GM23248 (cell line): ENCODE data around the gene CA11. TPM values are rescaled to one million over a fixed set of nuclear protein-coding genes. Genes with fewer than 3 reads are reported as not detected.

Experiments
- DNase-seq: peaks from one replicate; pipeline ENCODE4 v3.0.0-alpha.2; 2015
- H2AFZ ChIP-seq: fragments of 200-600 bp; sonication (generic); 2 replicates; pipeline ENCODE4 v1.6.1; 2016; ENCODE audit warnings: antibody characterized with exemption
- H3F3A ChIP-seq: fragments of 200-600 bp; sonication (generic); 2 replicates; pipeline ENCODE4 v1.6.1; 2016; ENCODE audit warnings: mild to moderate bottlenecking, antibody characterized with exemption, mixed run types; ENCODE audit not compliant: insufficient read depth
- H3K27ac ChIP-seq: fragments of 200-600 bp; sonication (generic); 2 replicates; pipeline ENCODE4 v1.5.1; 2016; ENCODE audit warnings: mild to moderate bottlenecking
- H3K27me3 ChIP-seq: fragments of 200-600 bp; sonication (generic); replicated peaks from 2 replicates; pipeline ENCODE4 v1.6.1; 2016; ENCODE audit warnings: mild to moderate bottlenecking; ENCODE audit not compliant: insufficient read depth
- H3K36me3 ChIP-seq: fragments of 200-600 bp; sonication (generic); 2 replicates; pipeline ENCODE4 v1.6.1; 2016; ENCODE audit warnings: low read depth, mild to moderate bottlenecking
- H3K4me1 ChIP-seq: fragments of 200-600 bp; sonication (generic); 2 replicates; pipeline ENCODE4 v1.6.1; 2016; ENCODE audit warnings: mild to moderate bottlenecking; ENCODE audit not compliant: insufficient read depth
- H3K4me2 ChIP-seq: fragments of 200-600 bp; sonication (generic); one replicate; pipeline ENCODE4 v1.6.1; 2016; ENCODE audit warnings: mild to moderate bottlenecking; ENCODE audit not compliant: unreplicated experiment
- H3K4me3 ChIP-seq: fragments of 200-600 bp; sonication (generic); 2 replicates; pipeline ENCODE4 v1.5.1; 2016; ENCODE audit warnings: mild to moderate bottlenecking
- H3K79me2 ChIP-seq: fragments of 200-600 bp; sonication (generic); 2 replicates; pipeline ENCODE4 v1.6.1; 2016; ENCODE audit warnings: mild to moderate bottlenecking; ENCODE audit not compliant: insufficient read depth
- H3K9ac ChIP-seq: fragments of 200-600 bp; sonication (generic); 2 replicates; pipeline ENCODE4 v1.6.1; 2016; ENCODE audit warnings: mild to moderate bottlenecking
- H3K9me2 ChIP-seq: fragments of 200-600 bp; sonication (generic); 2 replicates; pipeline ENCODE4 v1.6.1; 2016; ENCODE audit warnings: mixed run types, mild to moderate bottlenecking, moderate library complexity; ENCODE audit not compliant: insufficient read depth
- H3K9me3 ChIP-seq: fragments of 200-600 bp; sonication (generic); one replicate; pipeline ENCODE4 v1.6.1; 2017; ENCODE audit warnings: low read depth
- H4K20me1 ChIP-seq: fragments of 200-600 bp; sonication (generic); 2 replicates; pipeline ENCODE4 v1.6.0; 2016; ENCODE audit not compliant: insufficient read depth
- EZH2 ChIP-seq: fragments of 200-600 bp; sonication (generic); IDR thresholded peaks from 2 replicates; pipeline ENCODE4 v1.6.1; 2018; ENCODE audit warnings: antibody characterized with exemption, mild to moderate bottlenecking; ENCODE audit not compliant: insufficient read depth, poor library complexity, severe bottlenecking
- EZH2phosphoT487 ChIP-seq: fragments of 200-600 bp; sonication (generic); IDR thresholded peaks from 2 replicates; pipeline ENCODE4 v1.6.1; 2018; ENCODE audit warnings: antibody characterized with exemption, moderate library complexity, mild to moderate bottlenecking, low read depth; ENCODE audit not compliant: insufficient read depth
- WGBS, 2 experiments: methylation state at CpG; one replicate each; pipeline ENCODE4 v1.1.6; 2015 to 2017; ENCODE audit warnings: low lambda C conversion rate in 2 of 2, low coverage in 1 of 2; ENCODE audit errors: missing lambda C conversion rate in 2 of 2; 5-methylcytosine and 5-hydroxymethylcytosine counted together
- in situ Hi-C: fragments of 300-500 bp; cut with MboI; formaldehyde crosslinking; loops from 2 replicates; pipeline ENCODE4 v1.15.0; 2020
- polyA plus RNA-seq: library from polyadenylated mRNA; unstranded; fragments of >200 nt; fragmentation: Nextera tagmentation; extraction: Ambion mirVana; gene quantifications from 2 replicates; pipeline ENCODE4 v1.2.1, GENCODE V29; 2016
- total RNA-seq: library from RNA; depleted of rRNA; stranded (reverse); fragments of >200 nt; shearing (Covaris generic); gene quantifications from 2 replicates; pipeline ENCODE4 v1.2.3, GENCODE V29; 2014

Gene CA11
- total and polyA plus RNA-seq, 2 experiments from 2014 or later: 1.1 to 2.7 TPM

DNA sequence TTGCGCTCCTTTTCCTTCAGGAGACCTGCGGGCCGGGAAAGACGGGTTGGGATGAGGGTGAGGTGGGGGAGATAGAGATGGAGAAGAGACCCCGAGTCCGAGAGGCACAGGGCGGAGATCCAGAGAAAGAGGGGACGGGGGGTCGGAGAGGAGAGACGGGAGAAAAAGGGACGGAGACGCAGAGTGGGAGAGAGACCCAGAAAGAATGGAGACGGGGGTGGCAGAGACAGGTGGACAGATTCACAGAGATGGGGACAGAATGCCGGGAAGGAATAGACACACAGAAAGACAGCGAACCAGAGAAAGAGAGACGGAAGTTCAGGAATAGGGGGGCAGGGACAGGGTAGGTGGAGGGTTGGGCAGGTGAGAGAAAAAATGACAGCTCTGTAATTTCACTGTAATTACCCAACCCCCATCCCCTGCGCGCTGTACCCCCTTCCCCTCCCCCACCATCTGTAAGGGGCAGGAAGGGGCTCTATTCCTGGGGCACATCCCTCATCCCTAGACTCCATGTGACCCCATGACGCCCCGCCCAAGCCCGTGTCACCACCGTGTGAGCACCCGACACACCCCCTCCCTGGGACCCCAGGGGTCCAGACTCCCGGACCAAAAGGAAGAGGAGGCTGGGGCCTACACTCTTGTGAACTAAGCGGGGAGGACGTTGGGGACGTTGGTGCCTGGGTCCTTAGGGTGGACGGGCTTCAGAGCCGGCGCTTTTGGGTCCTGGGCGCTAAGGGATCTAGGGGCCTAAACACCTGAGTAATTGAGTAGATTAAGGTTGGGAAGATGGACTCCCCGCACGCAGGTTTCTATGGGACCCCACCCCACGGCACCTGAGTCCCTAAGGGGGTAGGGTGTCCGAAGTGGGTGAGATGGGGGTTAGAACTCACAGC lies 9.8 kb downstream of the CA11 start:
- H3K4me3 ChIP-seq: peak overlapping the region; percentile 71
- H3K36me3 ChIP-seq: no peaks in the 10 kb centered on the region
- peaks cover 24% of the 10 kb centered on the region for H3F3A ChIP-seq
- H3K4me1 ChIP-seq: peaks cover 38% of the 10 kb centered on the region
- H3K27me3 ChIP-seq: no peaks in the 10 kb centered on the region
- H3K9ac ChIP-seq: peak overlapping the region; percentile 92
- DNase-seq: peak; percentile 29
- no peaks in the 10 kb centered on the region for H3K9me2 ChIP-seq
- WGBS, 2 experiments: 5 to 6% methylated on average over 32 to 35 of the region's 35 CpGs
- no peaks in the 10 kb centered on the region for H3K79me2 ChIP-seq
- peak overlapping the region; percentile 80 for H2AFZ ChIP-seq
- H3K27ac ChIP-seq: peak overlapping the region; percentile 87
- no peaks in the 10 kb centered on the region for H3K9me3 ChIP-seq
- in situ Hi-C loops: no loop called here
- peak overlapping the region; percentile 86 for H3K4me2 ChIP-seq
- H4K20me1 ChIP-seq: no peaks in the 10 kb centered on the region
- TF ChIP-seq EZH2phosphoT487 (no peak), EZH2 (no peak)

DNA sequence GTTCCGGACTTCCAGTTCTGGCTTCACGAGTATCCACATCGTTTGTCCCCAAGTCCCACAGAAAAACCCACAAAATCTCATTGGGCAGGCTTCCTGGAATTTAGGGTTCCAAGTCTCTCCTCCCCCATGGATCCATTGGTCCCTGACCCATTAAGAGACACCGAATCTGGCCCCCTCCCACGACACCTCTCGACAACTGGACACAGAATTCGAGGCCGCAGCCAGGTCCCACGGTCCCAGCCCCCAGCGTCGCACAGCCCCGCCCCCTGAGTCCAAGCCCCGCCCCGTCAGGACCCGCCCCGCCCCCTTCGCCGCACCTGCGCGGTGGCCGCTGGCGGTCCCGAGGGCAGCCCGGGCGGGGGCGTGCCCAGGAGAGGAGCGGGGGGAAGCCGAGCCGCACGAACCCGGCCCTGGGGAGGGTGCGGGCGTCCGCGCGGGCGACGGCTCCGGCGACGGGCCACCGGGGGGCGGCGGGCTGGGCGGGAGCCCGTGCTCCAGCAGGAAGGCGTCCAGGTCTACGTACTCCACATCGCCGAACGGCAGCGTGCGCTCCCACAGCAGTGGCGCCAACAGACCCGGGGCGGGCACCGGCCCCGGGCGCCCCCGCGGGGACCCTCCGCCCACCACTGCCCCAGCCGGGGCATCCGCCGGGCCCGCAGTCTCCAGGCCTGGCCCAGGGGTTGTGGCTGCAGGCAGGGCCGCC lies 10.6 kb downstream of the CA11 start:
- Histone ChIP-seq H3K9me3 (no peaks in the 10 kb centered on the region), H3K4me2 (peak overlapping the region; percentile 86), H3K27me3 (no peaks in the 10 kb centered on the region), H4K20me1 (no peaks in the 10 kb centered on the region), H3K27ac (peak overlapping the region; percentile 66), H3K79me2 (no peaks in the 10 kb centered on the region), H2AFZ (peak overlapping the region; percentile 74), H3K36me3 (no peaks in the 10 kb centered on the region), H3K9ac (peak overlapping the region; percentile 92), H3K9me2 (no peaks in the 10 kb centered on the region), H3K4me3 (peak overlapping the region; percentile 71), H3F3A (peaks cover 24% of the 10 kb centered on the region), H3K4me1 (peaks cover 38% of the 10 kb centered on the region)
- WGBS, 2 experiments: 2% methylated on average over 13 to 42 of the region's 67 CpGs
- DNase-seq: peak; percentile 75
- in situ Hi-C loops: no loop called here
- TF ChIP-seq EZH2 (no peak), EZH2phosphoT487 (no peak)

DNA sequence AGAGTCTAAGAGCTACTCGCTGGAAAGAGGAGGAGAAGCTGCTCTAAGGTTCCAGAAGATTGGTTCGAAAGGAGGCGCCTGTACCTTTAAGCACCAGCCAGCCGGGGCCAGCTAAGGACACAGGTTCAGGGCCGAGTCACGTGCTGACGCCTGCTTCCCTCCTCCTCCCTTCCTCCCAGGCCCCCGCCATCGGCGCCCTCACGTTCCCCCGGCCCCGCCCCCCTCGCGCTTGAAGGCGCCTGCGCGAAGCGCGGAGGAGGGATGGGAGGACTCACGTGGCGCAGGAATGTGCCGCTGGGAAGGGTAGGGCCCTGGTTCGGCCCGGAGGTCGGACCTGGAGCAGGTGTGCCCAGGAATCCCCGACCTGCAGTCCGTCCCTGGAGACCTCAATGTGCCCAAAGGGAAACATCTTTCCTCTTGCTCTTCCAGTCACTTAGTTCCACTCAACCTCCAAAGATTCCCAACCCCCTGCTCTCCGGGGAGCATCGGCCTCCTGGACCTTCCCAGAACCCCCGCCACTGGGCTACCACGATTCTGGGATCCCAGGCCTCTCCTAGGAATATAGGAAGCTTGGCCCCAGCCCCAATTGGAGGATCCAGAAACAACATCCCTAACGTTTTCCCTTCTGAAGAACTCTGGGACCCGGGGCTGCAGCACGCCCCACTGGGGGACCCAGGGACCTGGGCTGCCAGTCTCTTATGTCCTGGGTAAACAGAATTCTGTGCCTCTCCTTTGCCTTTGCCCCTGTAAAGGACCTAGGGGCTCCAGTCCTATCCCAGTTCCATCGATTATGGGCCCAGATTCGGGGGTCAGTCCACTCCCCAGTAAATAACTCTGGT lies 11.3 kb downstream of the CA11 start:
- H3K9me2 ChIP-seq: no peaks in the 10 kb centered on the region
- no peaks in the 10 kb centered on the region for H3K36me3 ChIP-seq
- peaks cover 38% of the 10 kb centered on the region for H3K4me1 ChIP-seq
- DNase-seq: peak; percentile 99
- H3K79me2 ChIP-seq: no peaks in the 10 kb centered on the region
- TF ChIP-seq EZH2 (no peak), EZH2phosphoT487 (no peak)
- H3K27ac ChIP-seq: peak overlapping the region; percentile 66
- H3K9me3 ChIP-seq: no peaks in the 10 kb centered on the region
- no peaks in the 10 kb centered on the region for H4K20me1 ChIP-seq
- 2% methylated on average over 25 to 34 of the region's 37 CpGs for WGBS, 2 experiments
- no peaks in the 10 kb centered on the region for H3K27me3 ChIP-seq
- peaks cover 24% of the 10 kb centered on the region for H3F3A ChIP-seq
- peak overlapping the region; percentile 92 for H3K9ac ChIP-seq
- in situ Hi-C loops: no loop called here
- peak overlapping the region; percentile 74 for H2AFZ ChIP-seq
- peak overlapping the region; percentile 90 for H3K4me2 ChIP-seq
- H3K4me3 ChIP-seq: peak overlapping the region; percentile 71

DNA sequence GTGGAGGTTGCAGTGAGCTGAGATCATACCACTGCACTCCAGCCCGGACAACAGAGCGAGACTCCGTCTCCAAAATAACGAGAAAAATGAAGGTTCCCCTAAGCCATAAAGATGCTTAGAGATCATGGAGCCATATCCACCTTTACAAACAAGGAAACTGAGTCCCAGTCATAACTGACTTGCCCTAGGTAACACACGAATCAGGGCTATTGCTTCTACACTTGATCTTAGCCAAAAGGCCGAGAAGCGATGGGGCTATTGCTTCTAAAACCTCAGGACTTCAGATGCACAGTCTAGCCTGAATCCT lies 12.0 kb downstream of the CA11 start:
- H3K9me2 ChIP-seq: no peaks in the 10 kb centered on the region
- no peaks in the 10 kb centered on the region for H4K20me1 ChIP-seq
- DNase-seq: no peak
- peak overlapping the region; percentile 74 for H2AFZ ChIP-seq
- no peaks in the 10 kb centered on the region for H3K79me2 ChIP-seq
- peak overlapping the region; percentile 72 for H3K9ac ChIP-seq
- H3F3A ChIP-seq: peaks cover 24% of the 10 kb centered on the region
- in situ Hi-C loops: no loop called here
- H3K9me3 ChIP-seq: no peaks in the 10 kb centered on the region
- no peaks in the 10 kb centered on the region for H3K36me3 ChIP-seq
- peak overlapping the region; percentile 90 for H3K4me2 ChIP-seq
- H3K4me3 ChIP-seq: peak overlapping the region; percentile 71
- peak overlapping the region; percentile 66 for H3K27ac ChIP-seq
- TF ChIP-seq EZH2: no peak
- no peak for TF ChIP-seq EZH2phosphoT487
- no peaks in the 10 kb centered on the region for H3K27me3 ChIP-seq
- H3K4me1 ChIP-seq: peaks cover 38% of the 10 kb centered on the region
- WGBS, 2 experiments: 34 to 36% methylated on average over 7 of the region's 7 CpGs
